HG03571 (cell line): Measurements from ENCODE around the gene PODXL2.
"Not testable (repeated sequence)": the region's sequence is repeated elsewhere in the genome, so short reads cannot be mapped to it uniquely, and the experiment has no call there.

ENCODE experiments used
- ATAC-seq: cut with Tn5 transposase; IDR thresholded peaks from one replicate; pipeline ENCODE4 v1.9.1; 2021; ENCODE audit not compliant: unreplicated experiment

The PODXL2 gene

GRCh38 chr3:127654993-127655392 is 26.0 kb downstream of the PODXL2 start:
- ATAC-seq: not testable (repeated sequence)

- no peak for ATAC-seq
Measured at GRCh38 chr3:127655641-127656040, 26.7 kb downstream of the PODXL2 start.

GRCh38 chr3:127656906-127657305 is 27.9 kb downstream of the PODXL2 start:
- no peak for ATAC-seq

- ATAC-seq: no peak
Measured at GRCh38 chr3:127658234-127658633, 29.2 kb downstream of the PODXL2 start.

- ATAC-seq: no peak
Measured at GRCh38 chr3:127660621-127661251, 31.8 kb downstream of the PODXL2 start.

GRCh38 chr3:127661600-127661999 is 32.6 kb downstream of the PODXL2 start:
- ATAC-seq: no peak

GRCh38 chr3:127662001-127662469 is 33.0 kb downstream of the PODXL2 start:
- ATAC-seq: no peak

GRCh38 chr3:127663151-127663550 is 34.2 kb downstream of the PODXL2 start:
- ATAC-seq: no peak

GRCh38 chr3:127665165-127665564 is 36.2 kb downstream of the PODXL2 start:
- ATAC-seq: no peak

GRCh38 chr3:127665586-127665985 is 36.6 kb downstream of the PODXL2 start:
- no peak for ATAC-seq

GRCh38 chr3:127666676-127667075 is 37.7 kb downstream of the PODXL2 start:
- no peak for ATAC-seq

- ATAC-seq: no peak
Measured at GRCh38 chr3:127667119-127667681, 38.2 kb downstream of the PODXL2 start.

- no peak for ATAC-seq
Measured at GRCh38 chr3:127668906-127669305, 39.9 kb downstream of the PODXL2 start.

- no peak for ATAC-seq
Measured at GRCh38 chr3:127669541-127670228, 40.7 kb downstream of the PODXL2 start.

- no peak for ATAC-seq
Measured at GRCh38 chr3:127670229-127670559, 41.2 kb downstream of the PODXL2 start.

GRCh38 chr3:127670761-127671522 is 42.0 kb downstream of the PODXL2 start:
- no peak for ATAC-seq

- peak; percentile 16 for ATAC-seq
Measured at GRCh38 chr3:127671523-127672428, 42.8 kb downstream of the PODXL2 start.

- ATAC-seq: peak; percentile 60
Measured at GRCh38 chr3:127672429-127673190, 43.6 kb downstream of the PODXL2 start, which contains the start of gene ABTB1. TSS of gene ABTB1 (plus strand) at chr3:127672952. CDS start at chr3:127673026, 74 bp downstream.

GRCh38 chr3:127673191-127674100 is 44.5 kb downstream of the PODXL2 start:
- peak; percentile 39 for ATAC-seq
